HCT116 (cell line): Measurements from ENCODE around the gene FLNC.

ENCODE experiments used
- ATF3 ChIP-seq: IDR thresholded peaks from 2 replicates; pipeline ENCODE4 v1.6.1; 2012
- REST ChIP-seq: IDR thresholded peaks from 2 replicates; pipeline ENCODE4 v1.6.1; 2012; ENCODE audit warnings: low read depth
- YY1 ChIP-seq: IDR thresholded peaks from 2 replicates; pipeline ENCODE4 v1.6.1; 2011; ENCODE audit warnings: low read length, low read depth, moderate library complexity, mild to moderate bottlenecking; ENCODE audit not compliant: insufficient replicate concordance; ENCODE audit errors: extremely low read depth

GRCh38 chr7:128849156-128849515, 18.9 kb downstream of the FLNC start:
- no peak for TF ChIP-seq YY1
- TF ChIP-seq REST, result no peak
- TF ChIP-seq ATF3, result no peak
